Measurements from ENCODE around the gene OSBP2.

OSBP2 gene

DNA sequence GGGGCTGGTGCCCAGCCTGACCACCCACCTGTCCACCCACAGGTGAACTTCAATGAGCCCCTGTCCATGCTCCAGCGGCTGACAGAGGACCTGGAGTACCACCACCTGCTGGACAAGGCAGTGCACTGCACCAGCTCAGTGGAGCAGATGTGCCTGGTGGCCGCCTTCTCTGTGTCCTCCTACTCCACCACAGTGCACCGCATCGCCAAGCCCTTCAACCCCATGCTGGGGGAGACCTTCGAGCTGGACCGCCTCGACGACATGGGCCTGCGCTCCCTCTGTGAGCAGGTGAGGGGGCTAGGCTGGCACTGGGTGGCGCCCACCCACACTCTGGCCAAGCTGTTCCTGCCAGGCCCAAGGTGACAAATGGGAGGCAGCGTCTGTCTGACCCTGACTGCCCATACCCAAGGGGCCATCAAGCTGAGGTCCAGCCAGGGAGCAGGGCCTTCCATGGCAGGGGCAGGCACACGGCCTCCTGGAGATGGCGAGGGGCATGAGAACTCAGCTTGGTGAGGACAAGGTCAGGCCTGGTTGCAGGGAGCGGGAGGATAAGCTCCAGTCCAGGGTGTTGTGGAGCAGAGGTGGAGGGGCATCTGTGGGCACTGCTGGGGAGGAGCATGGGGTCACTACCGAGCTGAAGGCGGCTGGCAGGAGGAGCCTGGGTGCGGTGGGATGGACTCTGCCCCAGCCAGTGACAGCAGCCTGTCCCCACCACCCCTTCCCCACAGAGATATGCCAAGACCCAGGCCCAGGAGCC lies 196.2 kb downstream of the OSBP2 start:
- peak in 1 of 2 donors; percentile 14 for DNase-seq (ENCODE audit: extremely low read depth in 1 of 2, low read depth in 1 of 2)

DNA sequence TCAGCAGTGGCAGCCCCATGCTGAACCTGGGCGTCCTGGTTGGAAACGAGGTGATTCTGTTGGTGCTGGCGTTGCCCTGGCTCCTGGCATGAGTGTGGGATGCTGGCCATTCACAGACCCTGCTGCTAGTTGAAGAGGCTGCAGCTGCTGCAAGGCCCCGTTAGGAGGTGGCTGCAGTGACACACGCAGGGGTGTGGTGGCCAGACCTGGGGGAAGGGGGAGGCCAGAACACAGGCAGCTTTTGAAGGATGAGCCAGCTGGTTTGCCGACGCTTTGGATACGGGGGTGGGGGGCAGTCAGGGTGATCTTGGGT lies 196.7 kb downstream of the OSBP2 start:
- no peak for DNase-seq (ENCODE audit: extremely low read depth in 1 of 2, low read depth in 1 of 2)

DNA sequence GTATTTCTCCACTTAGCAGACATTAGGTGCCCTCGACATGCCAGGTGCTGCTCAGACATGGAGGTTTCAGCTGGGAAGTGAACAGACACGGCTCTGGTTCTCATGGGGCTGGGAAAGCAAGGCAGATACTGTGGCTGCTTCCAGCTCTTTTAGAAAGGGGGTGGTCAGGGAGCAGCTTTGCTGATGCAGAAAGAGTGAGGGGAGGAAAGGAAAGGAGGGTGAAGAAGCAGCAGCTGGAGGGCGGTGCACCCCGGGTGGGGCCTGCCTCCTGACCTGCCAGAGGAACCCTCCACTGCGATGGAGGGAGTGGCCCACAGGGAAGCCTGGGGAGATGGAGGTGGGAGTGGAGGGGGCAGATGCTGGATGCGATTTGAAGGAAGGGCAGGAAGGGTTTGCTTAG lies 197.1 kb downstream of the OSBP2 start:
- no peak for DNase-seq (ENCODE audit: extremely low read depth in 1 of 2, low read depth in 1 of 2)

DNA sequence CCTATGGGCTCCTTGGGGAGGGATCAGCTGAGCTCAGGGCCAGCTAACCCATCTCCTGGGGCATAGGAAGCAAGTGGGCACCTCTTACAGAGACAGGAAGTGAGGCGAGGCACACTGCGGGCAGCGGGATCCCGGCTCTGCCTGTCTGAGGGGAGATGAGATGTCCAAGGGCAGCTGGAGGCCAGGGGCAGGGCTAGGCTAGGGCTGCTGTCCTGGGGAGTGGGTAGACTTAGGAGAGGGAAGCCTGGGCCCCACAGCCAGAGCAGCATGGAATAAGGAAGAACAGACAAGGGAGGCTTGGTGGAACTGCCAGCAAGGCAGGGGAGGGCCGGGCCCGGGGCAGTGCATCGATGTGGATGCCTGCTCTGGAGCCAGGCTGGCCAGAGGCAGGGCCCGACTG lies 197.6 kb downstream of the OSBP2 start:
- no peak for DNase-seq (ENCODE audit: extremely low read depth in 1 of 2, low read depth in 1 of 2)

DNA sequence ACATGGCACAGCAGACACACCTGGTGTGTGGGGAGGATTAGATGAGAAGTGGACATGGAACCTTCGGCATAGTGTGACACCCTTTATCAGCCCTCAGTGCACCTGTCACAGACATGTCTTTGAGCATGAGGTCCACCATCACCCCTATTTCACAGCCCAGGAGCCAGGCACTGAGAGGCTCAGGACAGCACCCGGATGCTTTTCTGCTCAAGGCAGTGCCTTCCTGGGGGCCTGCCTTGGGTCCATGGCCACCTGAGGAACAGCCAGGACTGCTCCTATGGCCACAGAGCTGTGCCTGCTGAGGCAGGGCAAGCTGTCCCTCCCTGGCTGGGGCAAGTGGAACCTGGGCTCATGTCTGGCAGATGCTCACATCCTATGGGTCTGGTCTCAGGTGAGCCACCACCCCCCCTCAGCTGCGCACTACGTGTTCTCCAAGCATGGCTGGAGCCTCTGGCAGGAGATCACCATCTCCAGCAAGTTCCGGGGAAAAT lies 198.1 kb downstream of the OSBP2 start:
- DNase-seq (ENCODE audit: extremely low read depth in 1 of 2, low read depth in 1 of 2): no peak

DNA sequence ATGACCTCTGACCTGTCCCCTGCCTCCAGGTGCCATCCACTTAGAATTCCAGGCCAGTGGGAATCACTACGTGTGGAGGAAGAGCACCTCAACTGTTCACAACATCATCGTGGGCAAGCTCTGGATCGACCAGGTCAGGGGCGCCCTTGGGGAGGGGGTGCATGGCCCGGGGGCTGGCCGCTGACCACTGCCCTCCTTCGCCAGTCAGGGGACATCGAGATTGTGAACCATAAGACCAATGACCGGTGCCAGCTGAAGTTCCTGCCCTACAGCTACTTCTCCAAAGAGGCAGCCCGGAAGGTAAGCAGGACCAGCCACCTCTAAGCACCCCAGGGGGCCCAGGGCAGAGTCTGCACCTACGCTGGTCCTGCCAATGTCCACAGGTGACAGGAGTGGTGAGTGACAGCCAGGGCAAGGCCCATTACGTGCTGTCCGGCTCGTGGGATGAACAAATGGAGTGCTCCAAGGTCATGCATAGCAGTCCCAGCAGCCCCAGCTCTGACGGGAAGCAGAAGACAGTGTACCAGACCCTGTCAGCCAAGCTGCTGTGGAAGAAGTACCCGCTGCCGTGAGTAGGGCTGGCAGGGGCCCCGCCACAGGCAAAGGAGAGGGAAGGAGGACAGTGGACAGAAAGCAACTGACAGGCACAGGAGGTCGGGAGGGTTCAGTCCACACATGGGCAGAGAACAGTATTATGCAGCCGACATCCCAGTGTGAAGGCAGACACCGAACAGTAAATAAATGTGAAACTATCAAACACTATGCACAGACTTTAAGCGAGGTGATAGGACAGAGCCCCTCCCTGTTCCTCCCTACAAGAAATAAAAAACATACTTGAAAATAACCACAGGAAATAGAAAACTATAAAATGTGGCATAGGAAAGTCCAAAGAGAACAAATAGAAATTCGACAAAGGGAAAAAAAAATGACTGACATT lies 199.0 kb downstream of the OSBP2 start:
- DNase-seq (ENCODE audit: extremely low read depth in 1 of 2, low read depth in 1 of 2): no peak

DNA sequence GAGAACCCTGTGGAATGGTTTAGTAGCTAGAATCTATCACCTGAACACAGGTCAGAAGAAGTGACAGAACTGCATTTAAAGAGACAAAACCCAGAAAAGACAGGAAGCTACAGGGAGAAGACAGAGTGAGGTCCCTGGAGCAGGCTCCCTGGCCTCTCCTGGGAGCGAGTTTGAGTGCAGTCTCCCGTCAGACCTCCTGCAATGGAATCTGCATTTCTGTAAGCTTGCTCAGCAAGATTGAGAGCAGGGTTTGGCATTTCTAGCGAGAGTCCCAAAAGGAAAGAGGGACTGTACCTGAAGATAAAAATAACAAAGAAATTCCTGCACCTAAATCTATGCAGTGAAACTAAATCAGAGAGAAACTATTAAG lies 199.7 kb downstream of the OSBP2 start:
- DNase-seq (ENCODE audit: extremely low read depth in 1 of 2, low read depth in 1 of 2): no peak

DNA sequence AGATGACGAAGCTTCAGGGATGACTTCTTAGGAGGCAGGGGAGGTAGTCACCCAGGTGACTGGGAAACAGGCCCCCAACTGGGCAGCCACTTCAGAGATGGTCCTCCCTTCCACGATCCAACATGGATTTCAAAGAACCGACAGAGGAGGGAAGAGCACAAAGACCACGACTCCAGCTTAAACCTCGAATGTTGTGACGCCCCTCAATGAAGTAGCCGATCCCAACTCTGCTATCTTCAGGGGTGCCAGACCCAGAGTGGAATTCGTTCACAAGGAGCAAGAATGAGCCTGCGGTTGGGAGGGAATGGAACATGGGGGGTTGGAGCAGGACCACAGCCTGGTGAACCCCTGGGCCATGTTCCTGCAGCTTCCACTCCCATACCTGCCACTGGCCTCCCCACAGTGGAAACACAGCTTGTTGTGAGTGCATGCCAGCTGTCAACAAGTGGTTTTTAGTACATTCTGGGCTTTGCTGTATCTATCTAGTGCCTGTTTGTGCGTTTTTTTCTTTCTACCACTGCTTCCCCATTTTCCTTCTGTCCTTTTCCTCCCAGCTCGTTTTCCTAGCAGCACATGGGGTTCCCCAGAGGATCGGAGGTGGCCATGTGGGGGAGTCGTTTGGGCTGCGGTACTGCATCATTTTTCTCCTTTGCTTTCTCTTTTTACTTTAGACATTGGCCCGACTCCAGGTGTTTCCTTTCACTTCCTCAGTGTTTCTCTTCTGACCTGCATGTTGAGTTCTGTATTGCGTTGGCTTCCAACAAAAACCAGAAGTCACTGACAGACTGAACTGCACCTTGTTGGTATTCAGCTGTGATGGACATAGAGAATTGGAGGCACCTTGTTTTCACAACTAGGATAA lies 208.1 kb downstream of the OSBP2 start:
- no peak for DNase-seq (ENCODE audit: extremely low read depth in 1 of 2, low read depth in 1 of 2)

DNA sequence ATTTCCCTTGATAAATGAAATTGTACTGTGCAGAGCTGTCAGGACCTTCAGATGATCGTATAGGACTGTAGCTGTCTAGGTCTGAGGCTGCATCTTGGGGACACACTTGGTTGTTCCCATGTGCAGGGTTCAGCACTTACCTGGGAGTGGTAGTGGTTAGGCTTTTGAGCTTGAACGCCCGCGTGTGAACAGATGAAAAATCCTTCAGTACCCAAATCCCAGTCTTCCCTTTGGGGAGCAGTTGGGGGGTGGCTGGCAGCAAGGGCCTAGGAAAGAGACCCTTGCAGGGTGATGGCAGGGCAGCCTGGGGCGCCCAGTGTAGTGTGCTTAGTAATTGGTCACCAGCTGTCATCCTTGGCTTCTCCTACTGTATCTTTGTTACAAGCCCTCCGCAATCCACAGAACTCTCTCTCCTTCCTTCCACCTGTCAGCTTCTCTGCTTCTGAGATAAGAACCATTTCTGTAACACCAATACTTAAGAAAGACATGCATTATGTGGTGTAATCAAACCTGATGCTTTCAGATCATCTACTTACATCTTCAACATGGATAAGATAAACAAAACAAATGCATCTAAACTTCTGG lies 209.3 kb downstream of the OSBP2 start:
- DNase-seq (ENCODE audit: extremely low read depth in 1 of 2, low read depth in 1 of 2): no peak

DNA sequence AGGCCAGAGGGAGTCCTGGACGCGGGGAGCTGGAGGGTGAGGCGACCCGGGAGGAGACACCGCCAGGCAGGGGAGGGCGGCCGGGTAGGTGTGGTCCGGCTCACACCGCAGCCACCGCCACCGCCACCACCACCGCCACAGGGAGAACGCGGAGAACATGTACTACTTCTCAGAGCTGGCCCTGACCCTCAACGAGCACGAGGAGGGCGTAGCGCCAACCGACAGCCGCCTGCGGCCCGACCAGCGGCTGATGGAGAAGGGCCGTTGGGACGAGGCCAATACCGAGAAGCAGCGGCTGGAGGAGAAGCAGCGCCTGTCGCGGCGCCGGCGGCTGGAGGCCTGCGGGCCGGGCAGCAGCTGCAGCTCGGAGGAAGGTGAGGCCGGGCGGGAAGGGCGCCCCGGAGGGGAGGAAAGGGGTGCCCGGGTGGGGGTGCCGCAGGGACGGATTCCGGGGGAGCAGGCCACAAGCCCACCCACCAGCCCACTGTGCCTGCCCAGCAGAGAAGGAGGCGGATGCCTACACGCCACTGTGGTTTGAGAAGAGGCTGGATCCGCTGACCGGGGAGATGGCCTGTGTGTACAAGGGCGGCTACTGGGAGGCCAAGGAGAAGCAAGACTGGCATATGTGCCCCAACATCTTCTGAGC lies 211.1 kb downstream of the OSBP2 start:
- DNase-seq (ENCODE audit: extremely low read depth in 1 of 2, low read depth in 1 of 2): no peak

DNA sequence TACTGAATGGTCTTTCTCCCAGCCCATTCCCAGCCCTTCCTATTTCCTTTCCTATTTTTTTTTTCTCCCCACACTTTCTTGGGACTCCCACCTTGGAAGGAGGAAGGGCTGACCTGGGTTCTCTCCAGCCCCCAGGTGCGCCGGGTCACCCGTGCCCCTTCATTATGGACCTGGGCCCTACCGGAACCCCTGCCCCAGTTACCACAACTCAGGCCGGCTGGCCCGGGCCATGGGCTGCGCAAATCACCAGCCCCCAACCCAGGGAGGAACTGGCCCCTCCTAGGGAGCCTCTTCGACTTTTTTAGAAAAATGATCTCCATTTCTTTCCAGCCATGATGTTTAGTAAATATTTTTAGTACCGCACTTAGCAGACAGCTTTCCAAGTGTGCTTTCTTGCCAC lies 211.7 kb downstream of the OSBP2 start:
- no peak for DNase-seq (ENCODE audit: extremely low read depth in 1 of 2, low read depth in 1 of 2)

DNA sequence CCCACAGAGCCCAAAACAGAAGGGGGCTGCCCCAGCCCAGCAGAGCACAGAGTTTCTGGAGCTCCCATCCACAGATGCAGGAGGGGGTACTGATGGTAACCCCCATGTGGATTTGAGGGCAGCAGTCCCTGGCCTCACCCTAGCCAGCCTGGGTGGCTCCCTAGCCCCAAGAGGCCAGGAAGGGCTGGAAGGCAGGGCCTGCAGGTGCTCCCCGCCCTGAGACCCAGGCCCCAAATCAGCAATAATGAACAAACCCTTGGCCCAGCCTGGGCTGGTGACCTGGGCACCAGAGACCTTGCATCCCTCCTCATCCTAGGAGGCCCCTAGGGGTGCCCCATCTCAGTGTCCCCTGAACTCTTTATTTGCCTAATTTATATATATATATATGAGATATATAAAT lies 212.3 kb downstream of the OSBP2 start:
- no peak for DNase-seq (ENCODE audit: extremely low read depth in 1 of 2, low read depth in 1 of 2)

DNA sequence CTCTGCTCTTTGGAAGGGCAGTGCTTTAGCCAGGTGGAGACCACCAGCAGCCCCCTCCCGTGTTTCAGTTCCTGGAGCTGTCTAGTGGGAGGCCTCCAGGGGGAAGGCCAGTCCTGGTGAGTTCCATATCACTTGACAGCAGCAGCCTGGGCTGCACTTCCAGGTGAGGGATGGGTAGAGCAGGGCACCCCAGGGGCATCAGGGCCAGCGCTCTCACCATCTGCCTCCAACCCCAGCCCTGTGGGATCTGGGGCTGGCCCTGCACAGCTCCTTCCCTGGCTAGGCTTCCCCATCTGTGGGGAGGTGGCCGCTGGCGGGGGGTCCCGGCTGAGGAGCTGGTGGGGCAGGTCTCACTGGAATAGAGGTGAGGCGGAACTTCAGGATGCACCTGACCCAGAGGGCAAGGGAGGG lies 213.4 kb downstream of the OSBP2 start:
- DNase-seq (ENCODE audit: extremely low read depth in 1 of 2, low read depth in 1 of 2): no peak

DNA sequence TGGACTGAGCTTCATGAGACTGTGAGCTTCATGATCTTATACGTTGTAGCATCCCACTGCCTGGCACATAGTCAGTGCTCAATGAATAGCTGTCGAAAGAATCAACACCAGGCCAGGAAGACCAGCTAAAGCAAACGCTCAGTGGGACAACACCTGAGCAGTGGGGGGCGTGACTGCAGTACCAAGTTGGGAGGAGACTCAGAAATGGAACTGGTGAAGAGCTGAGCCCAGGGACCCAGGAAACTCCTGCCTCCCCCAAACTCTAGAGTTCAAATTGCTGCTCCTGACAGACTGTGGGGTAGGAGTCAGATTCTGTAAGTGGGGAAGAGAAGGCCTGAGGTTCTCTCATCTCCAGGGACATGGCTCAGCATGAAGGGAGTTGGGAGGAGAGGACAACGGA lies 214.6 kb downstream of the OSBP2 start:
- no peak for DNase-seq (ENCODE audit: extremely low read depth in 1 of 2, low read depth in 1 of 2)

DNA sequence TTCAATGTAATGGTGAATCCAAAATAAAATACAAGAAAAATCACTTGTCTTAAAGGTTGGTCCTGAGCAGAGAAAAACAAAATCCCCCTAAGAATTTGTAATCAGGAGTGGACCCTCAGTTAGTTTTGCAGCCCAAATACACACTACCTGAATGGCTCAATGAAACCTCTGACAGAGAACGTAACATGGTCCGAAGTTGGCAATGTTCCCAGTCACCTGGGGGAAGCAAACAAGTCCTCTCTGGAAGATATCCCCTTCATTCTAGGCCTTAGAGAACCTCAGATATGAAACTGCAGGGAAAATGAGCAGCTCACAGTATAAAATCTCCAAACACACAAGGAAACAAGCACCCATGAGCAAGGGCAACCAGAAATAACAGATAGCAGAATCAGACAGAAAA lies 215.7 kb downstream of the OSBP2 start:
- no peak for DNase-seq (ENCODE audit: extremely low read depth in 1 of 2, low read depth in 1 of 2)

DNA sequence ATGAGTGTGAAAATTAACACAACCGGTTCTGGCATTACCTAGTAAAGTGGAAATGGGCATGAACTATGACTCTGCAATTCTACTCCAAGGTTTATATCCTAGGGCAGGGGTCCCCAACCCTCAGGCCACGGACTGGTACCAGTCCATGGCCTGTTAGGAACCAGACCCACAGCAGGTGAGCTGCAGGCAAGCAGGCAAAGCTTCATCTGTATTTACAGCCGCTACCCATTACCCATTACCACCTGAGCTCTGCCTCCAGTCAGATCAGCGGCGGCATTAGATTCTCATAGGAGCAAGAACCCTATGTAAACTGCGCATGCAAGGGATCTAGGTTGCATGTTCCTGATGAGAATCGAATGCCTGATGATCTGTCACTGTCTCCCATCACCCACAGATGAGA lies 224.1 kb downstream of the OSBP2 start:
- DNase-seq (ENCODE audit: extremely low read depth in 1 of 2, low read depth in 1 of 2): no peak

DNA sequence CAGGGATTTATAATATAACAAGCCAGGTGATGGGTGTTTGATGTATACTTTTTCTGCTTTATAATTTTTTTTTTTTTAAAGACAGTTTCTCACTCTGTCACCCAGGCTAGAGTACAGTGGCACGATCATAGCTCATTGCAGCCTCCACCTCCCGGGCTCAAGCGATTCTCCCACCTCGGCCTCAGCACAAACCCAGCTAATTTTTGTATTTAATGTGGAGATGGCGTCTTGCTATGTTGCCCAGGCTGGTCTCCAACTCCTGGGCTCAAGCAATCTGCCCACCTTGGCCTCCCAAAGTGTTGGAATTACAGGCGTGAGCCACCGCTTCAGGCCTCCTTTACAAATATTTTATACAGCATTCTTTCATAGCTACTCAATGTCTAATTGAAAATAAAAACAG lies 225.3 kb downstream of the OSBP2 start:
- no peak for DNase-seq (ENCODE audit: extremely low read depth in 1 of 2, low read depth in 1 of 2)

DNA sequence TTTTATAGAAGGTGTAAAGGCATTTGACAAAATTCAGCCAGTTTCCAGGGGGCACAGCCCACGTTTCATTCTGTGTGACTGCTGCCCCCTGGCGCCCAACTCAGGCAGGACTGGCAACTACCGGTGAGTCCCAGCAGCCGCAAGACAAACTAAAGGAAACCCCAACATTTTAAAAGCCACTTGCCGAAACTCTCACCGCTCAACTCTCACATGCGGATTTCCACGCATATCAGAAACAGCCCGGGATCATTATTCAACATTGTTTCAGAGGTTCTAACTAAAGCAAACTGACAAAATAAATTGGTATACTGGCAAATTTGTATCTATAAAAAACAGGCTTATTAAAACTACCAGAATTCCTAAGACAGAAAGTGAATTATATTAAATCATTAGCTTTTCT lies 225.7 kb downstream of the OSBP2 start:
- DNase-seq (ENCODE audit: extremely low read depth in 1 of 2, low read depth in 1 of 2): peak; percentile 57 to 74

DNA sequence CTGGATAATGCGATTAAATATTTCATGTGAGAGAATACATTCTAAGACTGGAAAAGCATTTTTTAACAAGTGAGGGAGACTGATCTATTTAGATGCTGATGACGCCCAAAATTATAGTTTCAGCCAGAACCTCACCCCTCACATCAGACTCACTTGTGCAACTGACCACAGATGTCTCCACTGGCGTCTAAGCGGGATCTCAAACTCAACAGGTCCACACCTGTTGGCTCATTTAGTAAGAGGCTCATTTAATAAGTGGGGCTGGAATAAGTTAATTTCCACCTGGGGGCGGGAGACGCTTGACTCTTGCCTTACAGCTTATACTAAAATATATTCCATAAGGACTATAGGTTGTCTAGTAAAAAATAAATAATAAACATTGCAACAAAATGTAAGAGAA lies 226.4 kb downstream of the OSBP2 start:
- no peak for DNase-seq (ENCODE audit: extremely low read depth in 1 of 2, low read depth in 1 of 2)

DNA sequence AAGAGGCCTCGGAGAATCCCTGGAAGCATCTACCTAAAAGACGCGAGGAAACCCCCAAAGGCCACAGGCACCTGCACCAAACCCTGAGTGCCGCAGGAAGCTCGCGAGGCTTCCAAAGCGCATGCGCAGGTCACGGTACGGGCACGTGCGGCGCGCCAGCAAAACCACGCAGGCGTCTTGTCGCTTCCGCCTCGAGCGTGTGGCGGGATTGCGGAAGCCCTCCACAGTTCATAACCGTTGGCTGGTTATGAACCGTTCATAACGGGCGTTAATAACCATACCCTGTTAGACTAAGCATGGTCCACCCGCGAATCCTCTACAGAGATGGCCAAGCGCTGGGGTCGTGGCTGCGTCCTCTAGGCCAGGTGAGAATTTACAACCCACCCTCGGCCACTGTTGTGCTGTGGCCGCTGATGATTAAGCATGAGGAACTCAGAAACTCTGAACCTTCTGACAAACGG lies 227.5 kb downstream of the OSBP2 start:
- DNase-seq (ENCODE audit: extremely low read depth in 1 of 2, low read depth in 1 of 2): peak; percentile 55 to 70
